Body of pancreas (tissue), 4 donors: Measurements from ENCODE around the gene TRMU. TPM values are rescaled to one million over a fixed set of nuclear protein-coding genes. Genes with fewer than 3 reads are reported as not detected.
"Not testable (repeated sequence)": the region's sequence is repeated elsewhere in the genome, so short reads cannot be mapped to it uniquely, and the experiment has no call there.

Experiments
- ATAC-seq: fragments of 150-250 bp; one replicate; pipeline ENCODE4 v1.9.1; 2016
- DNase-seq, 4 donors: peaks; one replicate each; pipeline ENCODE4 v3.0.0-alpha.2; 2019
- H3K27ac ChIP-seq, 4 donors: fragments of 200-600 bp; sonication (generic); 1 replicate in 3 of 4; 2 replicates in 1 of 4; pipeline versions ENCODE4 v1.5.1 to v1.6.1; 2016 to 2019; ENCODE audit warnings: mild to moderate bottlenecking in 1 of 4, mixed read lengths in 1 of 4, moderate library complexity in 1 of 4
- H3K27me3 ChIP-seq, 2 donors: fragments of 200-600 bp; sonication (generic); one replicate each; pipeline ENCODE4 v1.6.0; 2016; ENCODE audit warnings: mild to moderate bottlenecking in 1 of 2
- H3K36me3 ChIP-seq, 2 donors: fragments of 200-600 bp; sonication (generic); replicated peaks in 1 of 2; 2 replicates each; pipeline ENCODE4 v1.5.1; 2016; ENCODE audit warnings: low read depth in 2 of 2; ENCODE audit not compliant: insufficient read depth in 1 of 2
- H3K4me1 ChIP-seq: fragments of 200-600 bp; sonication (generic); one replicate; pipeline ENCODE4 v1.6.0; 2016
- H3K4me3 ChIP-seq, 2 donors: fragments of 200-600 bp; sonication (generic); 1 replicate in 1 of 2; 2 replicates in 1 of 2; pipeline ENCODE4 v1.5.1; 2016 to 2019
- H3K9me3 ChIP-seq, 3 donors: fragments of 200-600 bp; sonication (generic); 1 replicate in 2 of 3; 2 replicates in 1 of 3; pipeline ENCODE4 v1.5.1; 2016
- POLR2A ChIP-seq, 3 donors: fragments of 450-650 bp; IDR thresholded peaks; one replicate each; pipeline ENCODE4 v1.6.1; 2016; ENCODE audit warnings: antibody characterized with exemption in 3 of 3, mild to moderate bottlenecking in 2 of 3
- WGBS, 2 donors: methylation state at CpG; one replicate each; pipeline ENCODE4 v1.1.5; 2017; 5-methylcytosine and 5-hydroxymethylcytosine counted together
- intact Hi-C: fragments of 100-400 bp; cut with DNase I; formaldehyde crosslinking; loops from one replicate; pipeline ENCODE4 v1.15.1; 2023
- total RNA-seq, 2 donors: library from RNA; depleted of rRNA; stranded (reverse); fragments of >200 nt; gene quantifications; one replicate each; pipeline ENCODE4 v1.1.0, GENCODE V29; 2016
- TF ChIP-seq, protein P1 (sequence below), 7 experiments: fragments of 450-650 bp in 4 of 7; fragments of 200-600 bp in 3 of 7; sonication (generic) in 3 of 7; IDR thresholded peaks; one replicate each; pipeline ENCODE4 v1.5.1; 2016 to 2019; ENCODE audit warnings: antibody characterized with exemption in 7 of 7

Gene TRMU
- total RNA-seq, 2 donors from 2014 or later, result 34.2 to 43.5 TPM

DNA sequence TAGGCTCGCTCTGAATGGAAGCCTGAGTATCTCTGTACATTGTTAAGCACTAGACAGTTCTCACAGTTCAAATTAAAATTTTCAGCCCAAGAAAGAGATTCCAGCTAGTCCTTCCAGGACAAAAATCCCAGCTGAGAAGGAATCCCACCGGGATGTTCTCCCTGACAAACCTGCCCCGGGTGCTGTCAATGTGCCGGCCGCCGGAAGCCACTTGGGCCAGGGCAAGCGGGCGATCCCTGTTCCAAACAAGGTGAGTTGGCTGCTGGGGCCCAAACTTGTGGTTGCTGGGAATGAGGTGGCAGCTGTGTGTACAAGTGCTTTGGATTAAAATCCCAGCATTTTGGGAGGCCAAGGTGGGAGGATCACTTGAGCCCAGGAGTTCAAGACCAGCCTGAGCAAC is 23.5 kb upstream of the TRMU start:
- no peak for ATAC-seq
- no peak for DNase-seq
- H3K27ac ChIP-seq, result no peak overlapping the region
- H3K4me1 ChIP-seq, result no peaks in the 10 kb centered on the region
- TF ChIP-seq, protein P1, sequence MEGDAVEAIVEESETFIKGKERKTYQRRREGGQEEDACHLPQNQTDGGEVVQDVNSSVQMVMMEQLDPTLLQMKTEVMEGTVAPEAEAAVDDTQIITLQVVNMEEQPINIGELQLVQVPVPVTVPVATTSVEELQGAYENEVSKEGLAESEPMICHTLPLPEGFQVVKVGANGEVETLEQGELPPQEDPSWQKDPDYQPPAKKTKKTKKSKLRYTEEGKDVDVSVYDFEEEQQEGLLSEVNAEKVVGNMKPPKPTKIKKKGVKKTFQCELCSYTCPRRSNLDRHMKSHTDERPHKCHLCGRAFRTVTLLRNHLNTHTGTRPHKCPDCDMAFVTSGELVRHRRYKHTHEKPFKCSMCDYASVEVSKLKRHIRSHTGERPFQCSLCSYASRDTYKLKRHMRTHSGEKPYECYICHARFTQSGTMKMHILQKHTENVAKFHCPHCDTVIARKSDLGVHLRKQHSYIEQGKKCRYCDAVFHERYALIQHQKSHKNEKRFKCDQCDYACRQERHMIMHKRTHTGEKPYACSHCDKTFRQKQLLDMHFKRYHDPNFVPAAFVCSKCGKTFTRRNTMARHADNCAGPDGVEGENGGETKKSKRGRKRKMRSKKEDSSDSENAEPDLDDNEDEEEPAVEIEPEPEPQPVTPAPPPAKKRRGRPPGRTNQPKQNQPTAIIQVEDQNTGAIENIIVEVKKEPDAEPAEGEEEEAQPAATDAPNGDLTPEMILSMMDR (IDR thresholded peaks at IDR 0.05), result no peak
- TF ChIP-seq POLR2A (IDR thresholded peaks at IDR 0.05), result no peak
- 91 to 94% methylated on average over 8 of the region's 8 CpGs for WGBS, 2 donors
- intact Hi-C loops, result loop anchor here (5.0 kb wide), 1 partner anchor 190 kb away; no protein-coding TSS in a partner anchor
- H3K36me3 ChIP-seq, result no peaks in the 10 kb centered on the region
- no peaks in the 10 kb centered on the region for H3K9me3 ChIP-seq
- H3K4me3 ChIP-seq, result no peak overlapping the region
- H3K27me3 ChIP-seq, result no peaks in the 10 kb centered on the region

DNA sequence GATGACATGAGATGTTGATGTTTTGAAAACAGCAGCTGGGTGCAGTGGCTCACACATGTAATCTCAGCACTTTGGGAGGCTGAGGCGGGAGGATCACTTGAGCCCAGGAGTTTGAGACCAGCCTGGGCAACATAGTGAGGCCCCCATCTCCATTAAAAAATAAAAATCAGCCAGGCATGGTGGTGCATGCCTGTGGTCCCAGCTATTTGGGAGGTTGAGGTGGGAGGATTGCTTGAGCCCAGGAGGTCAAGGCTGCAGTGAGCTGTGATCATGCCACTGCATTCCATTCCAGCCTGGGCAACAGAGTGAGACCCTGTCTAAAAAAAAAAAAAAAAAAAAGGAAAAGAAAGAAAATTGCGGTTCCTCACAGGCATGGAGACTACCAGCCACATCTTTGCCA is 22.7 kb upstream of the TRMU start:
- intact Hi-C loops, result loop anchor here (5.0 kb wide), 1 partner anchor 191 kb away; no protein-coding TSS in a partner anchor
- DNase-seq, H3K4me1 ChIP-seq, H3K27me3 ChIP-seq, ATAC-seq, H3K4me3 ChIP-seq, H3K9me3 ChIP-seq, H3K36me3 ChIP-seq, H3K27ac ChIP-seq: not testable (repeated sequence)
- 95 to 100% methylated on average over 2 of the region's 2 CpGs for WGBS, 2 donors

DNA sequence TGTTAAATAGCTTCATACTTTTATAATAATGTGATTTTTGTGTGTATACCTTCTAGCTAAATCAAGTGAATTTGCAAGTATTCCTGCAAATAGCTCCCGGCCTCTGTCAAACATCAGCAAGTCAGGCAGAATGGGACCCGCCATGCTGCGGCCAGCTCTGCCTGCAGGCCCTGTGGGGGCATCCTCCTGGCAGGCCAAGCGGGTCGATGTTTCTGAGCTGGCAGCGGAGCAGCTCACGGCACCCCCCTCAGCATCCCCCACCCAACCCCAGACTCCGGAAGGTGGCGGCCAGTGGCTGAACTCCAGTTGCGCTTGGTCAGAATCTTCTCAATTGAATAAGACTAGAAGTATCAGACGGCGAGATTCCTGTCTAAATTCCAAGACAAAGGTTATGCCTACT is 19.5 kb upstream of the TRMU start:
- ATAC-seq (no peak), DNase-seq (no peak)
- Histone ChIP-seq H3K4me1 (no peaks in the 10 kb centered on the region), H3K9me3 (no peaks in the 10 kb centered on the region), H3K36me3 (no peaks in the 10 kb centered on the region), H3K4me3 (no peak overlapping the region), H3K27ac (no peak overlapping the region), H3K27me3 (no peaks in the 10 kb centered on the region)
- TF ChIP-seq POLR2A (IDR thresholded peaks at IDR 0.05), result no peak
- intact Hi-C loops, result loop anchor here (5.0 kb wide), 1 partner anchor 319 kb away; no protein-coding TSS in a partner anchor
- WGBS, 2 donors, result 87 to 92% methylated on average over 11 to 12 of the region's 12 CpGs

DNA sequence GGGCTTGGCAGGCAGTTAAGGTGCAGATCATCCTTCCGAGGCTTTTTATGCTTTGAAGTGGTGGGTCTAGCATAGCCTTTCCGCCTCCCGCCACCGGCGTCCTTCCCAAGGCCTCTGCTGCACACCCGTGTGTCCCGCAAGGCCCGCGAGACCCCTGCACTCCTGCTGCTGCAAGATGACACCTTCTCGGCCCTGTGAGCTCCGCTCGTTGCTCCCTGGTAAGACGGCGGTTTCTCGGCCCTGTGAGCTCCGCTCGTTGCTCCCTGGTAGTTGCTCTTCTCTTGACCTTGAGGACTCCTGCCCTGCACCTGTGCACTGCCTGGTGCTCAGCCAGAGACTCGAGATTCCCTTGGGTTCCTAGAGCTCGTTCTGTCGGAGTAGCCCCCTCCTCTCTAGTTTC is 17.9 kb upstream of the TRMU start:
- no peak overlapping the region for H3K27ac ChIP-seq
- intact Hi-C loops, result loop anchor here (5.0 kb wide), 1 partner anchor 320 kb away; no protein-coding TSS in a partner anchor
- TF ChIP-seq, protein P1 (IDR thresholded peaks at IDR 0.05), result no peak
- TF ChIP-seq POLR2A (IDR thresholded peaks at IDR 0.05), result no peak
- H3K9me3 ChIP-seq, result no peaks in the 10 kb centered on the region
- H3K4me1 ChIP-seq, result no peaks in the 10 kb centered on the region
- no peak for DNase-seq
- no peak for ATAC-seq
- no peaks in the 10 kb centered on the region for H3K27me3 ChIP-seq
- H3K4me3 ChIP-seq, result no peak overlapping the region
- WGBS, 2 donors, result 69 to 79% methylated on average over 14 to 20 of the region's 20 CpGs
- H3K36me3 ChIP-seq, result no peaks in the 10 kb centered on the region

DNA sequence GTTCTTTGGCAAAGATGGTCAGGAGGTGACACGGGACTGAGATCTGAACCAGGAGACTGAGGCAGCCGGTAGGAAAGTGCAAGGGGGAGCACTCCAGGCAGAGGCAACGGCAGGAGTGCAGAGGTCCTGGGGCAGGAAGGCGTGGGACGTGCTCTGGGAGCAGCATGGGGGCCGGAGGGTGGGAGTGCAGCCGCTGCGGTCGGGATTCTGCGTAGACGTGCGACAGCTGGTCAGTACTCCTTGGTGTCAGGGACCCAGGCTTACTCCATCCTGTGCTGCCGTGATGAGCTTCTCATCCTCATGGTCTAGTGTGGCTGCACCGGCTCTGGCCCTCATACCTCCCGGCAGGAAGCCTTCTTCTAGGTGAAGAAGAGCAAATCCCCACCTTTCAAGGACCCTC is 16.9 kb upstream of the TRMU start:
- H3K4me3 ChIP-seq, result no peak overlapping the region
- no peaks in the 10 kb centered on the region for H3K36me3 ChIP-seq
- H3K4me1 ChIP-seq, result no peaks in the 10 kb centered on the region
- no peak for TF ChIP-seq POLR2A (IDR thresholded peaks at IDR 0.05)
- TF ChIP-seq, protein P1 (IDR thresholded peaks at IDR 0.05), result no peak
- H3K27me3 ChIP-seq, result no peaks in the 10 kb centered on the region
- ATAC-seq (no peak), DNase-seq (no peak)
- no peak overlapping the region for H3K27ac ChIP-seq
- 94 to 95% methylated on average over 15 of the region's 15 CpGs for WGBS, 2 donors
- no peaks in the 10 kb centered on the region for H3K9me3 ChIP-seq
- intact Hi-C loops, result loop anchor here (5.0 kb wide), 1 partner anchor 321 kb away; no protein-coding TSS in a partner anchor

DNA sequence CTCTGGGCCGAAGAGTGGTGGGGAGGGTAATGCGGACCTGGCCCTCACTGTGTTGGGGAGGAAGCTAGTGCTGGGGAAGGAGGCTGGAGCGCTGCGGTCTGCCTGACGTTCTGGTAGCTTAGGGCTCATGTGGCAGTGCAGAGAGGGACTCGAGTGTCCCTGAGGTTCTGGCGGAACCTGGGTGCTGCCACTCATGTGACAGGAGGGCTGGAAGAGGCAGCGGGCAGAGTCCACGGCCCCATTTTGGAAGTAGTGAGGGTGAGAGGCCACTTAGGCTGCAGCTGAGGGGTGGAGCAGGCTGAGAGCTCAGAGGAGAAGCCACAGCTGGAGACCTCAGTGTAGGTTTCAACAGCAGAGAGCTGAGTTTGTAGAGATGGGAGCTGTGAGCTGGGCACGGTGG is 16.2 kb upstream of the TRMU start:
- no peak for ATAC-seq
- Histone ChIP-seq H3K27ac (no peak overlapping the region), H3K36me3 (no peaks in the 10 kb centered on the region), H3K27me3 (no peaks in the 10 kb centered on the region), H3K9me3 (no peaks in the 10 kb centered on the region), H3K4me1 (no peaks in the 10 kb centered on the region), H3K4me3 (no peak overlapping the region)
- no peak for DNase-seq
- no peak for TF ChIP-seq POLR2A (IDR thresholded peaks at IDR 0.05)
- TF ChIP-seq, protein P1 (IDR thresholded peaks at IDR 0.05), result no peak
- intact Hi-C loops, result loop anchor here (5.0 kb wide), 1 partner anchor 322 kb away; no protein-coding TSS in a partner anchor
- 92 to 96% methylated on average over 7 to 10 of the region's 10 CpGs for WGBS, 2 donors
